WTC11 (cell line): ENCODE measurements around the gene ADD1. TPM values are rescaled to one million over a fixed set of nuclear protein-coding genes. Genes with fewer than 3 reads are reported as not detected.
A peak's percentile ranks its signal among the peaks of the same experiment; 100 is the strongest.

Experiments used
- ATAC-seq: fragments of 200-7000 bp; cut with Tn5 transposase; 2 replicates; pipeline ENCODE4 v1.10.0; 2021; ENCODE audit warnings: mild to moderate bottlenecking, moderate library complexity
- CTCF ChIA-PET: fragments of 300-600 bp; sonication (Branson Sonifier 250); formaldehyde crosslinking; loops from one replicate; lab custom pipeline; 2021; ENCODE audit warnings: antibody characterized with exemption; lab: Charles Lee
- POLR2A ChIA-PET: fragments of 350-600 bp; sonication (Branson Sonifier 250); formaldehyde crosslinking; loops from one replicate; lab custom pipeline; 2021; ENCODE audit warnings: antibody characterized with exemption; lab: Charles Lee
- DNase-seq: peaks from one replicate; pipeline ENCODE4 v3.0.0; 2021; ENCODE audit warnings: low spot score
- H3K27ac Mint-ChIP-seq: 2 replicates; pipeline ENCODE4 v1.8.0; 2021; ENCODE audit warnings: mixed read lengths
- H3K27me3 Mint-ChIP-seq: 2 replicates; pipeline ENCODE4 v1.8.0; 2021; ENCODE audit warnings: low read depth, mild to moderate bottlenecking, moderate library complexity, mixed read lengths
- H3K36me3 Mint-ChIP-seq: 2 replicates; pipeline ENCODE4 v1.8.0; 2021; ENCODE audit warnings: mixed read lengths
- H3K4me1 Mint-ChIP-seq: 2 replicates; pipeline ENCODE4 v1.8.0; 2022; ENCODE audit warnings: mixed read lengths
- H3K4me3 Mint-ChIP-seq: 2 replicates; pipeline ENCODE4 v1.8.0; 2021; ENCODE audit warnings: mild to moderate bottlenecking, moderate library complexity, mixed read lengths
- H3K9me3 Mint-ChIP-seq: 2 replicates; pipeline ENCODE4 v1.8.0; 2021; ENCODE audit warnings: mixed read lengths
- AFF4 ChIP-seq: sonication (generic); formaldehyde crosslinking; IDR thresholded peaks from 2 replicates; pipeline ENCODE4 v1.8.1; 2023; ENCODE audit warnings: mild to moderate bottlenecking, missing genetic modification reagents, borderline replicate concordance
- CBFB ChIP-seq: sonication (generic); formaldehyde crosslinking; IDR thresholded peaks from 2 replicates; pipeline ENCODE4 v1.8.1; 2022; ENCODE audit warnings: mild to moderate bottlenecking, low read depth, missing genetic modification reagents
- ELF4 ChIP-seq: sonication (generic); formaldehyde crosslinking; IDR thresholded peaks from 2 replicates; pipeline ENCODE4 v1.8.1; 2022; ENCODE audit warnings: low read depth, mild to moderate bottlenecking, moderate library complexity, missing genetic modification reagents
- ETV6 ChIP-seq: sonication (generic); formaldehyde crosslinking; IDR thresholded peaks from 2 replicates; pipeline ENCODE4 v1.8.1; 2022; ENCODE audit warnings: mild to moderate bottlenecking, missing genetic modification reagents
- HMGXB4 ChIP-seq: sonication (generic); formaldehyde crosslinking; IDR thresholded peaks from 2 replicates; pipeline ENCODE4 v1.8.1; 2023; ENCODE audit warnings: mild to moderate bottlenecking, moderate library complexity, missing genetic modification reagents
- MYBL2 ChIP-seq: sonication (generic); formaldehyde crosslinking; IDR thresholded peaks from 2 replicates; pipeline ENCODE4 v1.8.1; 2023; ENCODE audit warnings: mild to moderate bottlenecking, moderate library complexity, missing genetic modification reagents
- NFYB ChIP-seq: sonication (generic); formaldehyde crosslinking; conservative IDR thresholded peaks from 2 replicates; pipeline ENCODE4 v1.8.0; 2022; ENCODE audit warnings: low read depth, missing genetic modification reagents
- TEAD1 ChIP-seq: sonication (generic); formaldehyde crosslinking; IDR thresholded peaks from 2 replicates; pipeline ENCODE4 v1.8.0; 2022; ENCODE audit warnings: mild to moderate bottlenecking, missing genetic modification reagents
- TEAD4 ChIP-seq: sonication (generic); formaldehyde crosslinking; IDR thresholded peaks from 2 replicates; pipeline ENCODE4 v1.8.0; 2022; ENCODE audit warnings: mild to moderate bottlenecking, missing genetic modification reagents
- ZMAT4 ChIP-seq: fragments of 250-450 bp; sonication (Bioruptor Pico); IDR thresholded peaks from 2 replicates; pipeline ENCODE4 v1.9.0; 2021; ENCODE audit warnings: mild to moderate bottlenecking
- ZNF263 ChIP-seq: sonication (generic); formaldehyde crosslinking; IDR thresholded peaks from 2 replicates; pipeline ENCODE4 v1.8.1; 2022; ENCODE audit warnings: low read depth, mild to moderate bottlenecking, moderate library complexity, missing genetic modification reagents
- ZNF416 ChIP-seq: fragments of 250-450 bp; sonication (Bioruptor Pico); IDR thresholded peaks from 2 replicates; pipeline ENCODE4 v1.9.0; 2021; ENCODE audit warnings: mild to moderate bottlenecking, inconsistent platforms
- total RNA-seq: library from RNA; stranded (reverse); gene quantifications from 3 replicates; pipeline ENCODE4 v1.2.3, GENCODE V29; 2021
- TF ChIP-seq, protein P1 (sequence below): sonication (generic); formaldehyde crosslinking; IDR thresholded peaks from 2 replicates; pipeline ENCODE4 v1.8.1; 2022; ENCODE audit warnings: missing genetic modification reagents, borderline replicate concordance
- TF ChIP-seq, protein P2 (sequence below): sonication (generic); formaldehyde crosslinking; IDR thresholded peaks from 2 replicates; pipeline ENCODE4 v1.8.1; 2023; ENCODE audit warnings: mild to moderate bottlenecking, missing genetic modification reagents
- TF ChIP-seq, protein P3 (sequence below): sonication (generic); formaldehyde crosslinking; IDR thresholded peaks from 2 replicates; pipeline ENCODE4 v1.8.0; 2023; ENCODE audit warnings: missing genetic modification reagents, mild to moderate bottlenecking, borderline replicate concordance
- TF ChIP-seq, protein P4 (sequence below): sonication (generic); formaldehyde crosslinking; IDR thresholded peaks from 2 replicates; pipeline ENCODE4 v1.8.0; 2022; ENCODE audit warnings: mild to moderate bottlenecking, missing genetic modification reagents

ADD1 gene
- total RNA-seq, 1 experiment from 2014 or later: 178 TPM

- TF ChIP-seq AFF4 (CRISPR knock-in tag): no peak
- TF ChIP-seq, protein P1, sequence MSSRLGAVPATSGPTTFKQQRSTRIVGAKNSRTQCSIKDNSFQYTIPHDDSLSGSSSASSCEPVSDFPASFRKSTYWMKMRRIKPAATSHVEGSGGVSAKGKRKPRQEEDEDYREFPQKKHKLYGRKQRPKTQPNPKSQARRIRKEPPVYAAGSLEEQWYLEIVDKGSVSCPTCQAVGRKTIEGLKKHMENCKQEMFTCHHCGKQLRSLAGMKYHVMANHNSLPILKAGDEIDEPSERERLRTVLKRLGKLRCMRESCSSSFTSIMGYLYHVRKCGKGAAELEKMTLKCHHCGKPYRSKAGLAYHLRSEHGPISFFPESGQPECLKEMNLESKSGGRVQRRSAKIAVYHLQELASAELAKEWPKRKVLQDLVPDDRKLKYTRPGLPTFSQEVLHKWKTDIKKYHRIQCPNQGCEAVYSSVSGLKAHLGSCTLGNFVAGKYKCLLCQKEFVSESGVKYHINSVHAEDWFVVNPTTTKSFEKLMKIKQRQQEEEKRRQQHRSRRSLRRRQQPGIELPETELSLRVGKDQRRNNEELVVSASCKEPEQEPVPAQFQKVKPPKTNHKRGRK: no peak
Observed at GRCh38 chr4:2847302-2847871, 3.7 kb downstream of the ADD1 start (continued).

GRCh38 chr4:2848449-2848848 is 4.8 kb downstream of the ADD1 start:
- H3K9me3 Mint-ChIP-seq: no peaks in the 10 kb centered on the region
- POLR2A ChIA-PET: no interaction called here
- TF ChIP-seq TEAD4 (no peak), ZMAT4 (CRISPR knock-in tag) (no peak), MYBL2 (CRISPR knock-in tag) (no peak), CBFB (no peak), TEAD1 (CRISPR knock-in tag) (no peak), NFYB (CRISPR knock-in tag) (no peak), HMGXB4 (no peak)
- TF ChIP-seq, all 79 proteins: peak for 0
- H3K4me1 Mint-ChIP-seq: peaks cover 27% of the 10 kb centered on the region
- no peak for DNase-seq
- no peak for ATAC-seq
- 0 out of 2 replicates have a peak, but pooled peaks cover under 1% of the 10 kb centered on the region for H3K36me3 Mint-ChIP-seq
- no peaks in the 10 kb centered on the region for H3K27me3 Mint-ChIP-seq
- CTCF ChIA-PET: no interaction called here
- no peak overlapping the region for H3K4me3 Mint-ChIP-seq
- no peak overlapping the region for H3K27ac Mint-ChIP-seq

DNA sequence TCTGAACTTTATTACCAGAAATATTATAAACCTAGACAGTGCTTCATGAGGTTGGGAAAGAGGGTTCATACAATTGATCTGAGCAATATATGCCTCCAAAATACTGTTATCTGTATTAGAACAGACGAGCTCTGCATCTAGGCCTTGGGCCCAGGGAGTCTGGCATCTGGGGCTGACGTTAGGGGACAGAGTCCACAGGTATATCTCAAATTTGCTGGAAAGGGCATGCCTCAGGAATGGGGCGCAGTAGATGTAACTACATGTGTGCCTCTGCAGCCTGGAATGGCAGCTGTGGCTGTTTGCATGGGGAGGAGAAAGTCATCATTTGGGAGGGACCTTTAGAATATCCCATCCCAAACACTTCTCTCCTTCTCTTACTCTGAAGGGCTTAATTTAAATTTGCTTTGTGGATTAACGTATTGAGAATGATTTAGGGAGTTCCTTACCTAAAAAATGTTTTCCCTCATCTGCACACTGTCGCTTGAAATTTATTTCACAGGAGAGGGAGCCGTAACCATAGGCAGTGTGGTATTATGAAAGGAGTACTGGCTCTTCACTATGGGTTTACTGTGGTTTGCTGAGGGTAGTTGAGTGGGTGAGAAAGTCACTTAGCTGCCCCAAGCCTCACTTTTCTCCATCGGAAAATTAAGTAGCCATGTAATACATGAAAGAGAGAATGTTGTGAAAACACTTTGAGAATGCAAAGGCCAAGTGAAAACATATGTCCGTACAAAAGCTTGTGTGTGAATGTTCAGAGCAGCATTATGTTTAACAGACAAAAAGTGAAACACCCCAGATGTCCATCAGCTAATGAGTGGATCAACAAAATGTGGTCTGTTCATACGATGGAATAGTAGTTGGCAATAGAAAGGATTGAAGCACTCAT is 5.9 kb downstream of the ADD1 start:
- CTCF ChIA-PET: interaction anchor here (1.2 kb wide), 1 partner anchor 73 kb away, joined by 3 read pairs; no protein-coding TSS in a partner anchor

More for the DNA sequence above, 5.9 kb downstream of the ADD1 start:
- H3K4me1 Mint-ChIP-seq: peaks cover 26% of the 10 kb centered on the region
- DNase-seq: no peak
- no peaks in the 10 kb centered on the region for H3K27me3 Mint-ChIP-seq
- no peak for TF ChIP-seq ZNF263
- TF ChIP-seq, protein P2, sequence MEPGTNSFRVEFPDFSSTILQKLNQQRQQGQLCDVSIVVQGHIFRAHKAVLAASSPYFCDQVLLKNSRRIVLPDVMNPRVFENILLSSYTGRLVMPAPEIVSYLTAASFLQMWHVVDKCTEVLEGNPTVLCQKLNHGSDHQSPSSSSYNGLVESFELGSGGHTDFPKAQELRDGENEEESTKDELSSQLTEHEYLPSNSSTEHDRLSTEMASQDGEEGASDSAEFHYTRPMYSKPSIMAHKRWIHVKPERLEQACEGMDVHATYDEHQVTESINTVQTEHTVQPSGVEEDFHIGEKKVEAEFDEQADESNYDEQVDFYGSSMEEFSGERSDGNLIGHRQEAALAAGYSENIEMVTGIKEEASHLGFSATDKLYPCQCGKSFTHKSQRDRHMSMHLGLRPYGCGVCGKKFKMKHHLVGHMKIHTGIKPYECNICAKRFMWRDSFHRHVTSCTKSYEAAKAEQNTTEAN: no peak
- TF ChIP-seq, protein P3, sequence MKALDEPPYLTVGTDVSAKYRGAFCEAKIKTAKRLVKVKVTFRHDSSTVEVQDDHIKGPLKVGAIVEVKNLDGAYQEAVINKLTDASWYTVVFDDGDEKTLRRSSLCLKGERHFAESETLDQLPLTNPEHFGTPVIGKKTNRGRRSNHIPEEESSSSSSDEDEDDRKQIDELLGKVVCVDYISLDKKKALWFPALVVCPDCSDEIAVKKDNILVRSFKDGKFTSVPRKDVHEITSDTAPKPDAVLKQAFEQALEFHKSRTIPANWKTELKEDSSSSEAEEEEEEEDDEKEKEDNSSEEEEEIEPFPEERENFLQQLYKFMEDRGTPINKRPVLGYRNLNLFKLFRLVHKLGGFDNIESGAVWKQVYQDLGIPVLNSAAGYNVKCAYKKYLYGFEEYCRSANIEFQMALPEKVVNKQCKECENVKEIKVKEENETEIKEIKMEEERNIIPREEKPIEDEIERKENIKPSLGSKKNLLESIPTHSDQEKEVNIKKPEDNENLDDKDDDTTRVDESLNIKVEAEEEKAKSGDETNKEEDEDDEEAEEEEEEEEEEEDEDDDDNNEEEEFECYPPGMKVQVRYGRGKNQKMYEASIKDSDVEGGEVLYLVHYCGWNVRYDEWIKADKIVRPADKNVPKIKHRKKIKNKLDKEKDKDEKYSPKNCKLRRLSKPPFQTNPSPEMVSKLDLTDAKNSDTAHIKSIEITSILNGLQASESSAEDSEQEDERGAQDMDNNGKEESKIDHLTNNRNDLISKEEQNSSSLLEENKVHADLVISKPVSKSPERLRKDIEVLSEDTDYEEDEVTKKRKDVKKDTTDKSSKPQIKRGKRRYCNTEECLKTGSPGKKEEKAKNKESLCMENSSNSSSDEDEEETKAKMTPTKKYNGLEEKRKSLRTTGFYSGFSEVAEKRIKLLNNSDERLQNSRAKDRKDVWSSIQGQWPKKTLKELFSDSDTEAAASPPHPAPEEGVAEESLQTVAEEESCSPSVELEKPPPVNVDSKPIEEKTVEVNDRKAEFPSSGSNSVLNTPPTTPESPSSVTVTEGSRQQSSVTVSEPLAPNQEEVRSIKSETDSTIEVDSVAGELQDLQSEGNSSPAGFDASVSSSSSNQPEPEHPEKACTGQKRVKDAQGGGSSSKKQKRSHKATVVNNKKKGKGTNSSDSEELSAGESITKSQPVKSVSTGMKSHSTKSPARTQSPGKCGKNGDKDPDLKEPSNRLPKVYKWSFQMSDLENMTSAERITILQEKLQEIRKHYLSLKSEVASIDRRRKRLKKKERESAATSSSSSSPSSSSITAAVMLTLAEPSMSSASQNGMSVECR (CRISPR knock-in tag): no peak
- TF ChIP-seq ETV6 (CRISPR knock-in tag): no peak
- no peak for TF ChIP-seq ZNF416 (CRISPR knock-in tag)
- TF ChIP-seq ELF4 (CRISPR knock-in tag): no peak
- TF ChIP-seq, protein P4, sequence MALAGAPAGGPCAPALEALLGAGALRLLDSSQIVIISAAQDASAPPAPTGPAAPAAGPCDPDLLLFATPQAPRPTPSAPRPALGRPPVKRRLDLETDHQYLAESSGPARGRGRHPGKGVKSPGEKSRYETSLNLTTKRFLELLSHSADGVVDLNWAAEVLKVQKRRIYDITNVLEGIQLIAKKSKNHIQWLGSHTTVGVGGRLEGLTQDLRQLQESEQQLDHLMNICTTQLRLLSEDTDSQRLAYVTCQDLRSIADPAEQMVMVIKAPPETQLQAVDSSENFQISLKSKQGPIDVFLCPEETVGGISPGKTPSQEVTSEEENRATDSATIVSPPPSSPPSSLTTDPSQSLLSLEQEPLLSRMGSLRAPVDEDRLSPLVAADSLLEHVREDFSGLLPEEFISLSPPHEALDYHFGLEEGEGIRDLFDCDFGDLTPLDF: no peak
- H3K4me3 Mint-ChIP-seq: no peak overlapping the region
- no peaks in the 10 kb centered on the region for H3K9me3 Mint-ChIP-seq
- no peak for ATAC-seq
- peak overlapping the region; percentile 75 for H3K27ac Mint-ChIP-seq
- POLR2A ChIA-PET: no interaction called here
- H3K36me3 Mint-ChIP-seq: peaks cover 11% of the 10 kb centered on the region; the same call in 1 of the 2 replicates
